GM23338 (cell line): Measurements from ENCODE around the gene CACNG7. TPM values are rescaled to one million over a fixed set of nuclear protein-coding genes. Genes with fewer than 3 reads are reported as not detected.

Experiments
- ATAC-seq: fragments of 200-7000 bp; cut with Tn5 transposase; 3 replicates; pipeline ENCODE4 v1.9.1; 2020
- DNase-seq: peaks from one replicate; pipeline ENCODE4 v3.0.0-alpha.2; 2015; ENCODE audit warnings: low spot score
- H2AFZ ChIP-seq: fragments of 200-600 bp; sonication (generic); 2 replicates; pipeline ENCODE4 v1.8.0; 2016; ENCODE audit warnings: antibody characterized with exemption, mild to moderate bottlenecking, moderate library complexity
- H3F3A ChIP-seq: fragments of 200-600 bp; sonication (generic); replicated peaks from 2 replicates; pipeline ENCODE4 v1.8.0; 2017; ENCODE audit warnings: antibody characterized with exemption, mixed run types, low read depth
- H3K27ac ChIP-seq: fragments of 200-600 bp; sonication (generic); 2 replicates; pipeline ENCODE4 v1.6.1; 2016; ENCODE audit warnings: low read depth
- H3K27me3 ChIP-seq: fragments of 200-600 bp; sonication (generic); 2 replicates; pipeline ENCODE4 v1.8.0; 2016; ENCODE audit warnings: mild to moderate bottlenecking, mixed run types, moderate library complexity; ENCODE audit not compliant: insufficient read depth
- H3K36me3 ChIP-seq: fragments of 200-600 bp; sonication (generic); 2 replicates; pipeline ENCODE4 v1.8.0; 2016; ENCODE audit warnings: mild to moderate bottlenecking; ENCODE audit not compliant: insufficient read depth
- H3K4me1 ChIP-seq: fragments of 200-600 bp; sonication (generic); 2 replicates; pipeline ENCODE4 v1.8.0; 2016; ENCODE audit warnings: mild to moderate bottlenecking, moderate library complexity; ENCODE audit not compliant: insufficient read depth
- H3K4me2 ChIP-seq: fragments of 200-600 bp; sonication (generic); 2 replicates; pipeline ENCODE4 v1.7.1; 2017; ENCODE audit warnings: mixed run types
- H3K4me3 ChIP-seq: fragments of 200-600 bp; sonication (generic); 2 replicates; pipeline ENCODE4 v1.6.1; 2016; ENCODE audit warnings: mixed run types
- H3K79me2 ChIP-seq: fragments of 200-600 bp; sonication (generic); replicated peaks from 2 replicates; pipeline ENCODE4 v1.8.0; 2017; ENCODE audit warnings: mild to moderate bottlenecking; ENCODE audit not compliant: insufficient read depth
- H3K9me2 ChIP-seq: fragments of 200-600 bp; sonication (generic); 2 replicates; pipeline ENCODE4 v1.8.0; 2017; ENCODE audit not compliant: insufficient read depth
- H4K20me1 ChIP-seq: fragments of 200-600 bp; sonication (generic); replicated peaks from 2 replicates; pipeline ENCODE4 v1.8.0; 2017; ENCODE audit warnings: mild to moderate bottlenecking; ENCODE audit not compliant: insufficient read depth
- H3K27ac Mint-ChIP-seq: 2 replicates; pipeline ENCODE4 v1.8.0; 2020; ENCODE audit warnings: inconsistent platforms, mild to moderate bottlenecking, moderate library complexity, mixed read lengths
- H3K27me3 Mint-ChIP-seq: 3 replicates; pipeline ENCODE4 v1.8.0; 2022; ENCODE audit warnings: low read depth, mild to moderate bottlenecking, moderate library complexity, mixed read lengths, inconsistent platforms; ENCODE audit not compliant: insufficient read depth, poor library complexity
- H3K36me3 Mint-ChIP-seq: 3 replicates; pipeline ENCODE4 v1.8.0; 2021; ENCODE audit warnings: low read depth, mild to moderate bottlenecking, inconsistent platforms, moderate library complexity, mixed read lengths
- H3K4me1 Mint-ChIP-seq: 3 replicates; pipeline ENCODE4 v1.8.0; 2020; ENCODE audit warnings: mild to moderate bottlenecking, inconsistent platforms, mixed read lengths
- H3K4me3 Mint-ChIP-seq: 3 replicates; pipeline ENCODE4 v1.8.0; 2021; ENCODE audit warnings: moderate library complexity, mild to moderate bottlenecking, inconsistent platforms, mixed read lengths
- H3K9me3 Mint-ChIP-seq: 3 replicates; pipeline ENCODE4 v1.8.0; 2020; ENCODE audit warnings: moderate library complexity, mild to moderate bottlenecking, inconsistent platforms, mixed read lengths
- CREB1 ChIP-seq: fragments of 250-450 bp; sonication (Bioruptor Pico); IDR thresholded peaks from 2 replicates; pipeline ENCODE4 v1.5.0; 2020; ENCODE audit warnings: low read depth, mild to moderate bottlenecking, moderate library complexity
- ZNF462 ChIP-seq: fragments of 250-450 bp; sonication (Bioruptor Pico); IDR thresholded peaks from 2 replicates; pipeline ENCODE4 v1.5.0; 2020; ENCODE audit warnings: mild to moderate bottlenecking, moderate library complexity
- polyA plus RNA-seq: library from polyadenylated mRNA; unstranded; fragments of >200 nt; fragmentation: Nextera tagmentation; extraction: Ambion mirVana; gene quantifications from 2 replicates; pipeline ENCODE4 v1.2.1, GENCODE V29; 2016
- total RNA-seq: library from RNA; depleted of rRNA; stranded (reverse); fragments of >200 nt; shearing (Covaris generic); gene quantifications from 2 replicates; pipeline ENCODE4 v1.2.3, GENCODE V29; 2014
- TF ChIP-seq, protein P1 (sequence below): IDR thresholded peaks from 2 replicates; pipeline ENCODE4 v1.6.1; 2016; ENCODE audit warnings: antibody characterized with exemption

Gene CACNG7
- total and polyA plus RNA-seq, 2 experiments from 2014 or later, result 9.8 to 15.6 TPM

DNA sequence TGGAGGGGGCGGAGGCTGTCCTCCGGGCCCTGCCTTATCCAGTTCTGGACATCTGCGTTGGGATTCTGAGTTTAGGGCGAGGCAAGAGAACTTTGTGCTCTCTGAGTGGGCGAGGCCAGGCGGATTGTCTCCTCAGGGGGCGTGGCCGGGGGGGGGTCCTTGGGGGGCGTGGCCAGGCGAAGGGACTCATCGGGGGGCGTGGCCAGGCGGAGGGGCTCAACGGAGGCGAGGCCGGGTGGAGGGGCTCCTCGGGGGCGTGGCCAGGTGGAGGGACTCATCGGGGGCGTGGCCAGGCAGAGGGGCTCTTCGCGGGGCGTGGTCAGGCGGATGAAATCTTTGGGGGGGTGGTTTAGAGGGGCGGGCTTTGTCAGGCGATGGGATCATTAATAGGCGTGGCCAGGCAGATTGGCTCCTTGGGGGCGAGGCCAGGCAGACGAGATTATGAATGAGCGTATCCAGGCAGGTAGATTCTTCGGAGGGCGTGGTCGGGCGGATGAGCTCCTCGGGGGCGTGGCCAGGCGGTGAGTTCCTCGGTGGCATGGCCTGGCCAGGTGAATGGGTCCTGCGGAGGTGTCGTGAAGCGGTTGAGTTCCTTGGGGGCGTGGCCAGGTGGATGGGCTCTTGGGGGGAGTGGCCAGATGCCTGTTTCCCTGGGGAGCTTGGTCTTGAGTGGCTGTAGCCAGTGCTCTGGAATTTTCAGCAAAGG, 10.3 kb upstream of the CACNG7 start:
- ATAC-seq, result peak; percentile 80
- Histone ChIP-seq H3K27me3 (no peaks in the 10 kb centered on the region), H3F3A (peaks cover 26% of the 10 kb centered on the region; the same call in 1 of the 2 replicates), H4K20me1 (no peaks in the 10 kb centered on the region; the same call in 1 of the 2 replicates), H3K4me1 (peaks cover 19% of the 10 kb centered on the region), H2AFZ (0 out of 2 replicates have a peak overlapping the region, but pooled peaks have one; percentile 53), H3K27ac (peak overlapping the region; percentile 78; the same call in 1 of the 2 replicates), H3K4me3 (peak overlapping the region; percentile 80), H3K4me2 (peak overlapping the region; percentile 99), H3K9me2 (no peaks in the 10 kb centered on the region), H3K79me2 (no peaks in the 10 kb centered on the region), H3K36me3 (peaks cover 9% of the 10 kb centered on the region; the same call in 1 of the 2 replicates)
- peak; percentile 100 for DNase-seq
- Mint-ChIP-seq H3K36me3 (peaks cover 18% of the 10 kb centered on the region), H3K27me3 (peaks cover 33% of the 10 kb centered on the region), H3K4me1 (peaks cover 33% of the 10 kb centered on the region), H3K4me3 (peak overlapping the region; percentile 76), H3K9me3 (no peaks in the 10 kb centered on the region), H3K27ac (peak overlapping the region; percentile 97)
- TF ChIP-seq ZNF462 (CRISPR knock-in tag) (no peak), CREB1 (CRISPR knock-in tag) (0 out of 2 replicates have a peak, but pooled peaks have one; percentile 11)
- TF ChIP-seq, protein P1, sequence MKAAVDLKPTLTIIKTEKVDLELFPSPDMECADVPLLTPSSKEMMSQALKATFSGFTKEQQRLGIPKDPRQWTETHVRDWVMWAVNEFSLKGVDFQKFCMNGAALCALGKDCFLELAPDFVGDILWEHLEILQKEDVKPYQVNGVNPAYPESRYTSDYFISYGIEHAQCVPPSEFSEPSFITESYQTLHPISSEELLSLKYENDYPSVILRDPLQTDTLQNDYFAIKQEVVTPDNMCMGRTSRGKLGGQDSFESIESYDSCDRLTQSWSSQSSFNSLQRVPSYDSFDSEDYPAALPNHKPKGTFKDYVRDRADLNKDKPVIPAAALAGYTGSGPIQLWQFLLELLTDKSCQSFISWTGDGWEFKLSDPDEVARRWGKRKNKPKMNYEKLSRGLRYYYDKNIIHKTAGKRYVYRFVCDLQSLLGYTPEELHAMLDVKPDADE, result no peak
